K562 (cell line): Measurements from ENCODE around the gene ASB13. TPM values are rescaled to one million over a fixed set of nuclear protein-coding genes. Genes with fewer than 3 reads are reported as not detected.

Experiments used
- CEBPG ChIP-seq, 3 experiments: fragments of 200-800 bp in 1 of 3; sonication (Bioruptor generic) in 1 of 3; sonication (generic) in 1 of 3; formaldehyde crosslinking in 1 of 3; IDR thresholded peaks in 2 of 3; conservative IDR thresholded peaks in 1 of 3; 2 replicates each; pipeline versions ENCODE4 v1.6.1 to v1.8.0; 2016 to 2022; ENCODE audit warnings: missing compliant biosample characterization in 2 of 3, missing genetic modification characterization in 2 of 3, mild to moderate bottlenecking in 1 of 3, missing genetic modification reagents in 1 of 3
- HDAC6 ChIP-seq: IDR thresholded peaks from 2 replicates; pipeline ENCODE4 v1.6.1; 2012; ENCODE audit warnings: low read depth, mild to moderate bottlenecking, control low read depth, inconsistent platforms, low read length, moderate library complexity
- NCOA1 ChIP-seq: fragments of 450-650 bp; IDR thresholded peaks from 2 replicates; pipeline ENCODE4 v1.6.1; 2016; ENCODE audit warnings: low read depth
- SMARCE1 ChIP-seq: fragments of 450-650 bp; IDR thresholded peaks from 2 replicates; pipeline ENCODE4 v1.7.1; 2016; ENCODE audit warnings: mild to moderate bottlenecking
- WHSC1 ChIP-seq: IDR thresholded peaks from one replicate; pipeline ENCODE4 v1.6.1; 2012; ENCODE audit warnings: low read length, control low read depth, inconsistent platforms
- ZNF224 ChIP-seq: sonication (generic); formaldehyde crosslinking; IDR thresholded peaks from 2 replicates; pipeline ENCODE4 v1.8.0; 2022; ENCODE audit warnings: mild to moderate bottlenecking, missing genetic modification reagents
- ZNF41 ChIP-seq: fragments of 250-450 bp; sonication (Bioruptor Pico); conservative IDR thresholded peaks from 2 replicates; pipeline ENCODE4 v1.4.0; 2020; ENCODE audit warnings: mild to moderate bottlenecking
- polyA plus RNA-seq, 8 experiments: library from polyadenylated mRNA; depleted of rRNA in 4 of 8; stranded (reverse) in 5 of 8; unstranded in 3 of 8; fragments of >200 nt; fragmentation: Nextera tagmentation in 2 of 8; fragmentation: Illumina TruSeq in 1 of 8; extraction: Ambion mirVana in 2 of 8; extraction: Trizol in 1 of 8; gene quantifications; 2 replicates each; pipeline versions ENCODE4 v1.2.1 to v1.2.3, GENCODE V29; 2011 to 2014; ENCODE audit warnings: inconsistent platforms in 1 of 8, missing spikeins in 1 of 8
- total RNA-seq, 7 experiments: library from RNA; depleted of rRNA in 6 of 7; stranded (reverse); fragments of >200 nt in 6 of 7; fragmentation: Illumina TruSeq in 2 of 7; extraction: Trizol in 2 of 7; gene quantifications; 2 replicates each; pipeline versions ENCODE4 v1.2.1 to v1.2.3, GENCODE V29; 2011 to 2021; ENCODE audit warnings: low replicate concordance in 1 of 7
- TF ChIP-seq, protein P1 (sequence below), 2 experiments: fragments of 450-650 bp in 1 of 2; IDR thresholded peaks; 2 replicates each; pipeline ENCODE4 v1.6.1; 2011 to 2017; ENCODE audit warnings: low read depth in 2 of 2, antibody characterized with exemption in 1 of 2, borderline replicate concordance in 1 of 2, low read length in 1 of 2, mild to moderate bottlenecking in 1 of 2, mixed read lengths in 1 of 2; ENCODE audit not compliant: control insufficient read depth in 1 of 2
- TF ChIP-seq, protein P2 (sequence below): fragments of 150-350 bp; conservative IDR thresholded peaks from 2 replicates; pipeline ENCODE4 v1.6.1; 2014; ENCODE audit warnings: low read length
- TF ChIP-seq, protein P3 (sequence below): fragments of 250-450 bp; sonication (Bioruptor Pico); IDR thresholded peaks from 2 replicates; pipeline ENCODE4 v1.4.0; 2020
- TF ChIP-seq, protein P4 (sequence below): sonication (generic); formaldehyde crosslinking; IDR thresholded peaks from 2 replicates; pipeline ENCODE4 v1.4.0; 2020; ENCODE audit warnings: mild to moderate bottlenecking, missing genetic modification reagents

Gene ASB13
- total and polyA plus RNA-seq, 9 of the 15 experiments (the other 6 are each of a cell fraction or from before 2014, with no cell fraction given): 5.2 to 28.8 (median 16.9) TPM

DNA sequence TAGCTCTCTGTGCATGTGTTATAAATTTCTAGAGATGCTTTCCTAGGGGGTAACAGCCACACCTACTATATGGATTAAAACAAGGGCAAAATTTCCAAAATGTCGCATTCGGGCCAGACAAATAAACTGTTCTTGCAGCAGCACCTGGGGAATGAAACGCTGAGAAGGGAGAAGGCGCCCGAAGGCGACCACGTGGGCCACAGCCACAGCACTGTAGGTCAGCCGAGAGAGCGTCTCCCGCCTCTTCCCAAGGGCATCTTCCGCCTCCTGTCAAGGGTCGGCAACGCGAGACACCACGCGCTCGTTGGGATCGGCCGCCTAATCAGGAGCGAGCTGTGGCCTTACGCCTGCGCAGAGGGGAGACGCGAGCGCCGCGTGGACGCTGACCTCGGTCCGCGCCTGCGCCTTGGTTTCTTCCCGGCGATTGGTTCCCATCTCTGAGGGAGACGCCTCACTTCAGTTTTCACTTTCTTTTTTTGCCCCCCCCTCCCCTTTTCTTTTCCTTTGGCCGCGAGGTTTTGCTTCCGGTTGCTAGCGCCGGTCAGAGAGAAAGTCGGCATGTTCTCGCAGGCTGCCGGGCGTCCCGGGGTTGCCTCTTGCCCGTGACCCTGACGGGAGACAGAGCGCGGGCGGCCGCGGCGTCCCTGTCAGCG, 18.0 kb upstream of the ASB13 start, which contains the start of gene TASOR2 (continued):
- TF ChIP-seq ZNF41: peak; percentile 69; the same call in 1 of the 2 replicates
- TF ChIP-seq HDAC6: no peak
- peak; percentile 93 for TF ChIP-seq ZNF224 (CRISPR knock-in tag)
- 0 out of 2 replicates have a peak, but pooled peaks have one; percentile 36 for TF ChIP-seq SMARCE1
- TF ChIP-seq NCOA1: peak; percentile 33; the same call in 1 of the 2 replicates
- peak; percentile 40; the same call in 1 of the 2 replicates for TF ChIP-seq CEBPG (CRISPR knock-in tag; IDR thresholded peaks at IDR 0.05)
- no peak for TF ChIP-seq CEBPG (tag; conservative IDR thresholded peaks at IDR 0.05 in 1 of 2, IDR thresholded peaks at IDR 0.05 in 1 of 2)
- TF ChIP-seq, protein P1, sequence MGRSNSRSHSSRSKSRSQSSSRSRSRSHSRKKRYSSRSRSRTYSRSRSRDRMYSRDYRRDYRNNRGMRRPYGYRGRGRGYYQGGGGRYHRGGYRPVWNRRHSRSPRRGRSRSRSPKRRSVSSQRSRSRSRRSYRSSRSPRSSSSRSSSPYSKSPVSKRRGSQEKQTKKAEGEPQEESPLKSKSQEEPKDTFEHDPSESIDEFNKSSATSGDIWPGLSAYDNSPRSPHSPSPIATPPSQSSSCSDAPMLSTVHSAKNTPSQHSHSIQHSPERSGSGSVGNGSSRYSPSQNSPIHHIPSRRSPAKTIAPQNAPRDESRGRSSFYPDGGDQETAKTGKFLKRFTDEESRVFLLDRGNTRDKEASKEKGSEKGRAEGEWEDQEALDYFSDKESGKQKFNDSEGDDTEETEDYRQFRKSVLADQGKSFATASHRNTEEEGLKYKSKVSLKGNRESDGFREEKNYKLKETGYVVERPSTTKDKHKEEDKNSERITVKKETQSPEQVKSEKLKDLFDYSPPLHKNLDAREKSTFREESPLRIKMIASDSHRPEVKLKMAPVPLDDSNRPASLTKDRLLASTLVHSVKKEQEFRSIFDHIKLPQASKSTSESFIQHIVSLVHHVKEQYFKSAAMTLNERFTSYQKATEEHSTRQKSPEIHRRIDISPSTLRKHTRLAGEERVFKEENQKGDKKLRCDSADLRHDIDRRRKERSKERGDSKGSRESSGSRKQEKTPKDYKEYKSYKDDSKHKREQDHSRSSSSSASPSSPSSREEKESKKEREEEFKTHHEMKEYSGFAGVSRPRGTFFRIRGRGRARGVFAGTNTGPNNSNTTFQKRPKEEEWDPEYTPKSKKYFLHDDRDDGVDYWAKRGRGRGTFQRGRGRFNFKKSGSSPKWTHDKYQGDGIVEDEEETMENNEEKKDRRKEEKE (IDR thresholded peaks at IDR 0.05; ENCODE audit: borderline replicate concordance in 1 of 2, control insufficient read depth in 1 of 2, low read depth in 2 of 2, low read length in 1 of 2): 0 out of 4 replicates have a peak, but pooled peaks of 1 of the 2 experiments have one; percentile 79
- TF ChIP-seq WHSC1: no peak
- TF ChIP-seq, protein P2, sequence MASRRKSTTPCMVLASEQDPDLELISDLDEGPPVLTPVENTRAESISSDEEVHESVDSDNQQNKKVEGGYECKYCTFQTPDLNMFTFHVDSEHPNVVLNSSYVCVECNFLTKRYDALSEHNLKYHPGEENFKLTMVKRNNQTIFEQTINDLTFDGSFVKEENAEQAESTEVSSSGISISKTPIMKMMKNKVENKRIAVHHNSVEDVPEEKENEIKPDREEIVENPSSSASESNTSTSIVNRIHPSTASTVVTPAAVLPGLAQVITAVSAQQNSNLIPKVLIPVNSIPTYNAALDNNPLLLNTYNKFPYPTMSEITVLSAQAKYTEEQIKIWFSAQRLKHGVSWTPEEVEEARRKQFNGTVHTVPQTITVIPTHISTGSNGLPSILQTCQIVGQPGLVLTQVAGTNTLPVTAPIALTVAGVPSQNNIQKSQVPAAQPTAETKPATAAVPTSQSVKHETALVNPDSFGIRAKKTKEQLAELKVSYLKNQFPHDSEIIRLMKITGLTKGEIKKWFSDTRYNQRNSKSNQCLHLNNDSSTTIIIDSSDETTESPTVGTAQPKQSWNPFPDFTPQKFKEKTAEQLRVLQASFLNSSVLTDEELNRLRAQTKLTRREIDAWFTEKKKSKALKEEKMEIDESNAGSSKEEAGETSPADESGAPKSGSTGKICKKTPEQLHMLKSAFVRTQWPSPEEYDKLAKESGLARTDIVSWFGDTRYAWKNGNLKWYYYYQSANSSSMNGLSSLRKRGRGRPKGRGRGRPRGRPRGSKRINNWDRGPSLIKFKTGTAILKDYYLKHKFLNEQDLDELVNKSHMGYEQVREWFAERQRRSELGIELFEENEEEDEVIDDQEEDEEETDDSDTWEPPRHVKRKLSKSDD: 0 out of 2 replicates have a peak, but pooled peaks have one; percentile 70
- TF ChIP-seq, protein P3, sequence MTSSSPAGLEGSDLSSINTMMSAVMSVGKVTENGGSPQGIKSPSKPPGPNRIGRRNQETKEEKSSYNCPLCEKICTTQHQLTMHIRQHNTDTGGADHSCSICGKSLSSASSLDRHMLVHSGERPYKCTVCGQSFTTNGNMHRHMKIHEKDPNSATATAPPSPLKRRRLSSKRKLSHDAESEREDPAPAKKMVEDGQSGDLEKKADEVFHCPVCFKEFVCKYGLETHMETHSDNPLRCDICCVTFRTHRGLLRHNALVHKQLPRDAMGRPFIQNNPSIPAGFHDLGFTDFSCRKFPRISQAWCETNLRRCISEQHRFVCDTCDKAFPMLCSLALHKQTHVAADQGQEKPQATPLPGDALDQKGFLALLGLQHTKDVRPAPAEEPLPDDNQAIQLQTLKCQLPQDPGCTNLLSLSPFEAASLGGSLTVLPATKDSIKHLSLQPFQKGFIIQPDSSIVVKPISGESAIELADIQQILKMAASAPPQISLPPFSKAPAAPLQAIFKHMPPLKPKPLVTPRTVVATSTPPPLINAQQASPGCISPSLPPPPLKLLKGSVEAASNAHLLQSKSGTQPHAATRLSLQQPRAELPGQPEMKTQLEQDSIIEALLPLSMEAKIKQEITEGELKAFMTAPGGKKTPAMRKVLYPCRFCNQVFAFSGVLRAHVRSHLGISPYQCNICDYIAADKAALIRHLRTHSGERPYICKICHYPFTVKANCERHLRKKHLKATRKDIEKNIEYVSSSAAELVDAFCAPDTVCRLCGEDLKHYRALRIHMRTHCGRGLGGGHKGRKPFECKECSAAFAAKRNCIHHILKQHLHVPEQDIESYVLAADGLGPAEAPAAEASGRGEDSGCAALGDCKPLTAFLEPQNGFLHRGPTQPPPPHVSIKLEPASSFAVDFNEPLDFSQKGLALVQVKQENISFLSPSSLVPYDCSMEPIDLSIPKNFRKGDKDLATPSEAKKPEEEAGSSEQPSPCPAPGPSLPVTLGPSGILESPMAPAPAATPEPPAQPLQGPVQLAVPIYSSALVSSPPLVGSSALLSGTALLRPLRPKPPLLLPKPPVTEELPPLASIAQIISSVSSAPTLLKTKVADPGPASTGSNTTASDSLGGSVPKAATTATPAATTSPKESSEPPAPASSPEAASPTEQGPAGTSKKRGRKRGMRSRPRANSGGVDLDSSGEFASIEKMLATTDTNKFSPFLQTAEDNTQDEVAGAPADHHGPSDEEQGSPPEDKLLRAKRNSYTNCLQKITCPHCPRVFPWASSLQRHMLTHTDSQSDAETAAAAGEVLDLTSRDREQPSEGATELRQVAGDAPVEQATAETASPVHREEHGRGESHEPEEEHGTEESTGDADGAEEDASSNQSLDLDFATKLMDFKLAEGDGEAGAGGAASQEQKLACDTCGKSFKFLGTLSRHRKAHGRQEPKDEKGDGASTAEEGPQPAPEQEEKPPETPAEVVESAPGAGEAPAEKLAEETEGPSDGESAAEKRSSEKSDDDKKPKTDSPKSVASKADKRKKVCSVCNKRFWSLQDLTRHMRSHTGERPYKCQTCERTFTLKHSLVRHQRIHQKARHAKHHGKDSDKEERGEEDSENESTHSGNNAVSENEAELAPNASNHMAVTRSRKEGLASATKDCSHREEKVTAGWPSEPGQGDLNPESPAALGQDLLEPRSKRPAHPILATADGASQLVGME: 0 out of 2 replicates have a peak, but pooled peaks have one; percentile 60
- TF ChIP-seq, protein P4, sequence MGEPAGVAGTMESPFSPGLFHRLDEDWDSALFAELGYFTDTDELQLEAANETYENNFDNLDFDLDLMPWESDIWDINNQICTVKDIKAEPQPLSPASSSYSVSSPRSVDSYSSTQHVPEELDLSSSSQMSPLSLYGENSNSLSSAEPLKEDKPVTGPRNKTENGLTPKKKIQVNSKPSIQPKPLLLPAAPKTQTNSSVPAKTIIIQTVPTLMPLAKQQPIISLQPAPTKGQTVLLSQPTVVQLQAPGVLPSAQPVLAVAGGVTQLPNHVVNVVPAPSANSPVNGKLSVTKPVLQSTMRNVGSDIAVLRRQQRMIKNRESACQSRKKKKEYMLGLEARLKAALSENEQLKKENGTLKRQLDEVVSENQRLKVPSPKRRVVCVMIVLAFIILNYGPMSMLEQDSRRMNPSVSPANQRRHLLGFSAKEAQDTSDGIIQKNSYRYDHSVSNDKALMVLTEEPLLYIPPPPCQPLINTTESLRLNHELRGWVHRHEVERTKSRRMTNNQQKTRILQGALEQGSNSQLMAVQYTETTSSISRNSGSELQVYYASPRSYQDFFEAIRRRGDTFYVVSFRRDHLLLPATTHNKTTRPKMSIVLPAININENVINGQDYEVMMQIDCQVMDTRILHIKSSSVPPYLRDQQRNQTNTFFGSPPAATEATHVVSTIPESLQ: peak; percentile 99
